ENCODE data around the gene CDK2AP2. TPM values are rescaled to one million over a fixed set of nuclear protein-coding genes. Genes with fewer than 3 reads are reported as not detected.
A peak's percentile ranks its signal among the peaks of the same experiment; 100 is the strongest.
"Not testable (repeated sequence)": the region's sequence is repeated elsewhere in the genome, so short reads cannot be mapped to it uniquely, and the experiment has no call there.

Gene CDK2AP2
- total and polyA plus RNA-seq, 2 donors (not counting 1 experiment from before 2014, with no cell fraction given) = 62.7 to 112 TPM

DNA sequence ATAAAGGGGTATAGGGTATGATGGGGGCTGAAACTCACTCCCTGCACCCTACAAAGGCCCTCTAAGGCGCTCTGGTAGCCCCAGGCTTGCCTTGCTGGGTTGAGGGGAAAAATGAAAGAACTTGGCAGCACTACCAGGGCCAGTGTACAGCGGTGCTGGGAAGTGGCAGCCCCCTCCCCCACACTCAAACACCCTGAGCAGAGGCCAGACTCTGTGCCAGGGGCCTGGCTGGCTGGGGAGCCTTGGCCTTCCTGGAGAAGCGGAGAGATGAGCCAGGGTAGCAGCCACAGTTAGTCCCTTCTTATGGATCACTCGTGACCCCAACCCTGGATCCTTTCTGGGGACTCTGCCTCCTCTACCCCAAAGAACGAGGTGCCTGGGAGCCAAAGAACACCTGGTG, 41.6 kb downstream of the CDK2AP2 start:
- H3K4me3 Mint-ChIP-seq = peak overlapping the region; percentile 44
- H3K4me1 Mint-ChIP-seq = peaks cover 61% of the 10 kb centered on the region
- no peak for ATAC-seq (ENCODE audit: low read depth)
- H3K4me3 ChIP-seq (ENCODE audit: control extremely low read depth in 1 of 5, extremely low read depth in 1 of 5, insufficient read depth in 1 of 5, low read depth in 2 of 5, low read length in 4 of 5) = no peak overlapping the region
- H4K20me1 ChIP-seq (ENCODE audit: control insufficient read depth, insufficient read depth, low read length, poor library complexity, severe bottlenecking) = peaks cover 10% of the 10 kb centered on the region
- no peak for DNase-seq
- H2AFZ ChIP-seq (ENCODE audit: insufficient read depth, low read depth, low read length, poor library complexity, severe bottlenecking) = no peak overlapping the region
- no peak overlapping the region for H3K9ac ChIP-seq (ENCODE audit: low read length)
- peaks cover 0 to 9% (median 0%) of the 10 kb centered on the region in 3 donors for H3K9me3 ChIP-seq (ENCODE audit: control extremely low read depth in 1 of 3, control insufficient read depth in 2 of 3, insufficient read depth in 1 of 3, low read length in 2 of 3)
- ChIA-PET CTCF (interaction anchor here (0.9 to 6.7 kb wide), 4 partner anchors 29 to 83 kb away, joined by 3 to 64 read pairs (median 6); partner anchors contain the start of genes PPP1CA, PTPRCAP and TBC1D10C), POLR2A (interaction anchor here (0.7 to 10.4 kb wide), 13 partner anchors 17 to 74 kb away, joined by 3 to 215 read pairs (median 11); partner anchors contain the start of genes AIP, CORO1B, PPP1CA and PTPRCAP)
- H3K27ac ChIP-seq (ENCODE audit: low read length in 2 of 2) = peak overlapping the region in 1 of 2 donors; percentile 59
- H3K4me1 ChIP-seq (ENCODE audit: control insufficient read depth in 2 of 2, insufficient read depth in 2 of 2, low read length in 2 of 2) = peaks cover 47 to 81% of the 10 kb centered on the region in 2 donors
- no peaks in the 10 kb centered on the region for H3K9me3 Mint-ChIP-seq (ENCODE audit: insufficient read depth)
- H3K27me3 ChIP-seq (replicated peaks in 1 of 4; ENCODE audit: control extremely low read depth in 1 of 4, control insufficient read depth in 3 of 4, insufficient read depth in 4 of 4, low read length in 3 of 4) = no peaks in the 10 kb centered on the region
- no peaks in the 10 kb centered on the region for H3K27me3 Mint-ChIP-seq
- peaks cover 57% of the 10 kb centered on the region for H3K79me2 ChIP-seq (ENCODE audit: control insufficient read depth, insufficient read depth, low read length)
- peak overlapping the region; percentile 72 for H3K27ac Mint-ChIP-seq
- TF ChIP-seq EZH2 (IDR thresholded peaks at IDR 0.05; ENCODE audit: borderline replicate concordance, insufficient read depth, low read depth, low read length, poor library complexity, severe bottlenecking) = no peak
- TF ChIP-seq, protein P1, sequence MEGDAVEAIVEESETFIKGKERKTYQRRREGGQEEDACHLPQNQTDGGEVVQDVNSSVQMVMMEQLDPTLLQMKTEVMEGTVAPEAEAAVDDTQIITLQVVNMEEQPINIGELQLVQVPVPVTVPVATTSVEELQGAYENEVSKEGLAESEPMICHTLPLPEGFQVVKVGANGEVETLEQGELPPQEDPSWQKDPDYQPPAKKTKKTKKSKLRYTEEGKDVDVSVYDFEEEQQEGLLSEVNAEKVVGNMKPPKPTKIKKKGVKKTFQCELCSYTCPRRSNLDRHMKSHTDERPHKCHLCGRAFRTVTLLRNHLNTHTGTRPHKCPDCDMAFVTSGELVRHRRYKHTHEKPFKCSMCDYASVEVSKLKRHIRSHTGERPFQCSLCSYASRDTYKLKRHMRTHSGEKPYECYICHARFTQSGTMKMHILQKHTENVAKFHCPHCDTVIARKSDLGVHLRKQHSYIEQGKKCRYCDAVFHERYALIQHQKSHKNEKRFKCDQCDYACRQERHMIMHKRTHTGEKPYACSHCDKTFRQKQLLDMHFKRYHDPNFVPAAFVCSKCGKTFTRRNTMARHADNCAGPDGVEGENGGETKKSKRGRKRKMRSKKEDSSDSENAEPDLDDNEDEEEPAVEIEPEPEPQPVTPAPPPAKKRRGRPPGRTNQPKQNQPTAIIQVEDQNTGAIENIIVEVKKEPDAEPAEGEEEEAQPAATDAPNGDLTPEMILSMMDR (IDR thresholded peaks at IDR 0.05) = no peak
- H3K36me3 ChIP-seq (replicated peaks in 1 of 2; ENCODE audit: control extremely low read depth in 1 of 2, control insufficient read depth in 1 of 2, extremely low read depth in 1 of 2, insufficient read depth in 2 of 2, low read length in 1 of 2) = peaks cover 2 to 9% of the 10 kb centered on the region in 2 experiments
- H3K4me2 ChIP-seq (replicated peaks; ENCODE audit: low read depth, low read length, poor library complexity, severe bottlenecking) = peak overlapping the region; percentile 98
- 93% methylated on average over 3 of the region's 5 CpGs for WGBS (ENCODE audit: insufficient coverage)
- intact Hi-C loops (cut with micrococcal nuclease) = no loop called here

DNA sequence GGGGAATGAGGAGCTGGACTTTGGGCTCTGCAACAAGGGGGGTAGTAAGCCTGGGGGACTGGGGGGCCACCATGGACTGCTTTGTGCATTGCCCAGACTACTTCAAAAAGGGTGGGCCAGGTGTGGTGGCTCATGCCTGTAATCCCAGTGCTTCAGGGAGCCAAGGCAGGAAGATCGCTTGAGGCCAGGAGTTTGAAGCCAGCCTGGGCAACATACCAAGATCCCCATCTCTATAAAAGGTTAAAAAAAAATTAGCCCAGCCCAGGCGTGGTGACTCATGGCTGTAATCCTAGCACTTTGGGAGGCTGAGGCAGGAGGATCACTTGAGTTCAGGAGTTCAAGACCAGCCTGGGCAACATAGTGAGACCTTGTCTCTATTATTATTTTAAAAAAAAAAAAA, 42.4 kb downstream of the CDK2AP2 start:
- H3K4me1 Mint-ChIP-seq = peaks cover 62% of the 10 kb centered on the region
- peak overlapping the region in 4 of 5 experiments; percentile 70 to 78 (median 76) for H3K4me3 ChIP-seq (ENCODE audit: control extremely low read depth in 1 of 5, extremely low read depth in 1 of 5, insufficient read depth in 1 of 5, low read depth in 2 of 5, low read length in 4 of 5)
- peak overlapping the region; percentile 83 for H2AFZ ChIP-seq (ENCODE audit: insufficient read depth, low read depth, low read length, poor library complexity, severe bottlenecking)
- H3K4me1 ChIP-seq (ENCODE audit: control insufficient read depth in 2 of 2, insufficient read depth in 2 of 2, low read length in 2 of 2) = peaks cover 55 to 88% of the 10 kb centered on the region in 2 donors
- H3K9me3 Mint-ChIP-seq (ENCODE audit: insufficient read depth); H4K20me1 ChIP-seq (ENCODE audit: control insufficient read depth, insufficient read depth, low read length, poor library complexity, severe bottlenecking); DNase-seq; intact Hi-C loops (cut with micrococcal nuclease); H3K27me3 Mint-ChIP-seq; ATAC-seq (ENCODE audit: low read depth); H3K36me3 ChIP-seq (replicated peaks in 1 of 2; ENCODE audit: control extremely low read depth in 1 of 2, control insufficient read depth in 1 of 2, extremely low read depth in 1 of 2, insufficient read depth in 2 of 2, low read length in 1 of 2); H3K27me3 ChIP-seq (replicated peaks in 1 of 4; ENCODE audit: control extremely low read depth in 1 of 4, control insufficient read depth in 3 of 4, insufficient read depth in 4 of 4, low read length in 3 of 4): not testable (repeated sequence)
- peak overlapping the region; percentile 97 for H3K4me2 ChIP-seq (replicated peaks; ENCODE audit: low read depth, low read length, poor library complexity, severe bottlenecking)
- peak overlapping the region; percentile 82 to 94 for H3K27ac ChIP-seq (ENCODE audit: low read length in 2 of 2)
- peak overlapping the region; percentile 89 for H3K4me3 Mint-ChIP-seq
- WGBS (ENCODE audit: insufficient coverage) = 83% methylated on average over 1 of the region's 2 CpGs
- CTCF ChIA-PET = interaction anchor here (0.6 to 1.8 kb wide), 8 partner anchors 17 to 163 kb away, joined by 3 to 9 read pairs (median 4); partner anchors contain the start of genes AIP, PPP1CA and PTPRCAP
- H3K27ac Mint-ChIP-seq = peak overlapping the region; percentile 97
- POLR2A ChIA-PET = interaction anchor here (0.6 to 10.4 kb wide), 21 partner anchors 11 to 845 kb away, joined by 3 to 215 read pairs (median 4); partner anchors contain the start of genes AIP, CLCF1, CORO1B and PITPNM1
- H3K9ac ChIP-seq (ENCODE audit: low read length) = peak overlapping the region; percentile 91
- H3K9me3 ChIP-seq (ENCODE audit: control extremely low read depth in 1 of 3, control insufficient read depth in 2 of 3, insufficient read depth in 1 of 3, low read length in 2 of 3) = peaks cover 0 to 12% (median 0%) of the 10 kb centered on the region in 3 donors
- peaks cover 57% of the 10 kb centered on the region for H3K79me2 ChIP-seq (ENCODE audit: control insufficient read depth, insufficient read depth, low read length)
